NCI-H510A (cell line): ENCODE data around the gene ZRANB1.
"Not testable (repeated sequence)": the region's sequence is repeated elsewhere in the genome, so short reads cannot be mapped to it uniquely, and the experiment has no call there.

ENCODE experiments used
- DNase-seq: peaks from one replicate; lab custom pipeline; 2025; lab: John Stamatoyannopoulos, UW

Gene ZRANB1

GRCh38 chr10:124963866-124964720 is 22.2 kb downstream of the ZRANB1 start:
- DNase-seq = no peak

DNA sequence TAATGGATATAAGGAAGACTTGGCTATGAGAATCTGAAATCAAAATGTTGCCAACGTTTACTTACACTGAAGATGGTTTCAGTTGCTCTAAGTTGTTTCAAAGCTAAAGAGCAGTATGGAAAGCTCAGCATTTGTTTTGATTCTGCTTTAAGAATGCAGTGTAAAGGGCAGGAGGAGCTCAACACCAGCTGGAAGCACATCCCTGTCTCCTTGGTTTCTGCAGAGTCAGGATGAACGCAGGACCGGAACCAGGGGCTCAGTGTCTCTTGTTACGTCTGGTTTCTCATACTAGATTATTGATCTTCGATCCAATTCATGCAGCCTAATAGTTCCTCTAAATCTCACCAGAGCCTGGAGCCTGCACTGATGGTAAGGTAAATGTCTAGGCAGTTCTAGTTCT is 24.1 kb downstream of the ZRANB1 start:
- no peak for DNase-seq

GRCh38 chr10:124967255-124967654 is 25.3 kb downstream of the ZRANB1 start:
- no peak for DNase-seq

DNA sequence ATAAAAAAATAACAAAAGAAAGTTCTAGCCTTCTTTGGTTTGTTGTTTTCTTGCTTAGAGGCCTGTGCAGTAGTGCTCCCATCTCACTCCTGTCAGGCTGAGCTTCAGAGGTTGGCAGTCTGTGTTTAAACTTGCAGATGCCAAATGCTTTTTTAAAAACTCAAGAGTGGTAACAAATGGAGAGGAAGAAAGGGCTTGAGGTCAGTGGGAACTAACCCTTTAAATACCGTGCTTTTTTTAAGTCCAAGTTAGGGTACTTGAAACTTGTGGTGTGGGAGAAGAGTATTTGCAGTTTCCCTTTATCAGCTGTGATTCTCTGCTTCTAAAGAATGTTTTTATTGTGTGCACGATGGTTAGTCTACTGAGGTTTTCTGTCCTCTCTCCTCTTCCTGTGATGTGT is 29.4 kb downstream of the ZRANB1 start:
- DNase-seq = no peak

DNA sequence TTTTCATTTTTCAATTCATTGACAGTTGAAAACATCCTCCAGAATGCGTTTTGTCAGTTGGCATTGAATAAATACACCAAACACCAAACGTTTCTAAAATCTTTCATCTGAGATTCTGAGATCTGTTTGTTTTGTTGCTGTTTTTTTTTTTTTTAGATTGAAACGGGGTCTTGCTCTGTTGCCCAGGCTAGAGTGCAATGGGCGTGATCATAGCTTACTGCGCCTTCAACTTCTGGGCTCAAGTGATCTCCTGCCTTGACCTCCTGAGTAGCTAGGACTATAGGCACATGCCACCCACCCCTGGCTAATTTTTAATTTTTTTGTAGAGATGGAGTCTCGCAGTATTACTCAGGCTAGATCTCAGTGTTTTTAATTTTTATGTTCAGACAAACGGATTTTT is 30.7 kb downstream of the ZRANB1 start:
- no peak for DNase-seq

DNA sequence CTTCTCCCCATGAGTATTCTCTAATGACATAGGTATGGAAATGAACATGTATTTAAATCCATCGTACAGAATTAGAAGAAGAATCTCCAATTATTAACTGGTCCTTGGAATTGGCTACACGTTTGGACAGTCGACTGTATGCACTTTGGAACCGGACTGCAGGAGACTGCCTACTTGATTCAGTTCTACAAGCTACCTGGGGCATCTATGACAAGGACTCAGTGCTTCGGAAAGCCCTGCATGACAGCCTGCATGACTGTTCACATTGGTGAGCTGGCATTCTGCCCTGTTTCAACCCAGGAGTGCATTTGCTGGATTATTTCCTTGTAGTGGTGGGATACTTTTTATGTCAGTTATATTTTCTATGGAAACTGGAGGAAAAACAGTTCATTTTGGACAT is 32.2 kb downstream of the ZRANB1 start:
- no peak for DNase-seq

- DNase-seq = no peak
Observed at GRCh38 chr10:124975977-124976514, 34.1 kb downstream of the ZRANB1 start.

- DNase-seq = no peak
Observed at GRCh38 chr10:124977161-124977560, 35.2 kb downstream of the ZRANB1 start.

- DNase-seq = no peak
Observed at GRCh38 chr10:124977648-124978375, 35.9 kb downstream of the ZRANB1 start.

DNA sequence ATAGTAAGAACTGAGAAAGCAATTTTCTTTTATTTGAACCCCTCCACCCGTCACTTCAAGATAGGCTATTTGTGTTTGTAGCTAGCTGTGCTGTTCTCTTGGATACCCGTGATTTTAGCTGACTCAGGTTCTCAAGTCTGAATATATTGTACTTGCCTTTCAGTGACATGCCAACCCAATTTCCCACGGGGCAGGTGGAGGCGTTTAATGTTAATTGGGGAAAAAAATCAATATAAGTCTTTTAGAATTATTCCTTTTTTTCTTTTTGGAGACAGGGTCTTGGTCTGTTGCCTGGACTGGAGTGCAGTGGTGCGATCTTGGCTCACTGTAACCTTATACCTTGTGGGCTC is 36.4 kb downstream of the ZRANB1 start:
- DNase-seq = no peak

DNA sequence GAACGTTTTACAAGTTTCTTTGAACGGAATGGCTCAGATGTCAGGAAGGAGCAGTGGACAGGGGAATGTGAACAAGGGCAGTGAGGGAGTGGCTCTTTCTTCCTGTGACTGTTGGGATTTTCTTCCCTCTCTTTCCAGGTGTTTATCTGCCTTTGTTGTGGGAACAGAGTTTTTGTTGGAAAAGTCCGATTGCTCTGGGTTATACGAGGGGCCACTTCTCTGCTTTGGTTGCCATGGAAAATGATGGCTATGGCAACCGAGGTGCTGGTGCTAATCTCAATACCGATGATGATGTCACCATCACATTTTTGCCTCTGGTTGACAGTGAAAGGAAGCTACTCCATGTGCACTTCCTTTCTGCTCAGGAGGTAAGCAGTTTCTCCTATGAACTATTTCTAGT is 41.4 kb downstream of the ZRANB1 start:
- DNase-seq = no peak

DNA sequence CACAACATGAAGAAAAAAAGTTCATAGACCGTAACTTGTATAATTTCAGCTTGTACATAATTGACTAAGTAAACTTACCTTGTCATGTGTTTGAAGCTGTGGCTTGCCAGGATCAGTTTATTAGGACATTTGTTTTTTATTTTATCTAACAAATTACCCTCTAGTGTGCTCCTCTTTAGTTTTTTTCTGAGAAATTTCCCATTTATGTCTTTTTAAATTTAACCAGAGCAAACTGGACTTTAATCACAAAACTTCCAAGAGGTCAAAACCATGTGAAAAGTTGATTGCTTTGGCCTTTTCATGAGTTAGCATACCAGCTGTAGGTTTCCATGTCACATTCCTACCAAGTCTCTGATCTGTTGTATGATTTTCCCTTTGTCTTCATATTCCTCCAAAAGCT is 42.5 kb downstream of the ZRANB1 start:
- DNase-seq = no peak

- DNase-seq = no peak
Observed at GRCh38 chr10:124985162-124985561, 43.2 kb downstream of the ZRANB1 start.

DNA sequence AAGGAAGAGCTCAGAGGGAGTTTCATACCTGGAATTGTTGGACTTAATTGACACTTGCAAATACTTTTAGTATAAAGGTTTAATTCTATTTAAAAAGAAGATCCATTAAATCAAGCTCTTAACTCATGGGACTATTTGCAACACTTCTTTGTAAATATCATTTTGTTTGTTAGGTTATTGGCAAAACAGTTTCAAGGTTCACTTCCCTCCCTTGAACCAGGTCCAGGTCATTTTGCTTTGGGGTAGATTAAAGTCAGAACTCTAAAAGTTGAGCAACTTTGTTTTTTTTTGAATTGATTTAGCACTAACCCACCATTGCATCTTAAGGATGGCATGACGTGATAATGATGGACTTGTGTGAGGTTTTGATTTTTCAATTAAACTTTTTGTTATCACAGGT is 45.9 kb downstream of the ZRANB1 start:
- no peak for DNase-seq

GRCh38 chr10:124988753-124989152 is 46.8 kb downstream of the ZRANB1 start:
- not testable (repeated sequence) for DNase-seq

DNA sequence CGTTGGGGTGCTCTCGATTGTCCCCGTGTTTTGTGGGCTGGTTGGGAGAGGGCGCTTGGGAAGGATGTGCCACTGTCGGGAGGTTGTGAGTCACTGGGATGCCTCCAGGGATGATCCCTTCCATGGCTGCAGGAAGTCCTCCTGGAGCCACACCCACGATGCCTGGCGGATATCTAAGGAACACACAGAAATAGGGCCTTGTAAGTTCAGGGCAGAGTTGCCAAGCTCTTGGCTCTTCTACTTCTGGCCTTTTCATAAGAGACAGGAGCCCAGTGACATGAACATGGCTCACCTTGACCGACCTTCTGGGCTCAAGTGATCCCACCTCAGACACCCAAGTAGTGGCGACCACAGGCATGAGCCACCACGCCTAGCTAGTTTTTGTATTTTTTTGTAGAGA is 47.6 kb downstream of the ZRANB1 start:
- no peak for DNase-seq

GRCh38 chr10:124990671-124991625 is 49.0 kb downstream of the ZRANB1 start:
- DNase-seq = no peak

- no peak for DNase-seq
Observed at GRCh38 chr10:124991835-124992234, 49.9 kb downstream of the ZRANB1 start.

DNA sequence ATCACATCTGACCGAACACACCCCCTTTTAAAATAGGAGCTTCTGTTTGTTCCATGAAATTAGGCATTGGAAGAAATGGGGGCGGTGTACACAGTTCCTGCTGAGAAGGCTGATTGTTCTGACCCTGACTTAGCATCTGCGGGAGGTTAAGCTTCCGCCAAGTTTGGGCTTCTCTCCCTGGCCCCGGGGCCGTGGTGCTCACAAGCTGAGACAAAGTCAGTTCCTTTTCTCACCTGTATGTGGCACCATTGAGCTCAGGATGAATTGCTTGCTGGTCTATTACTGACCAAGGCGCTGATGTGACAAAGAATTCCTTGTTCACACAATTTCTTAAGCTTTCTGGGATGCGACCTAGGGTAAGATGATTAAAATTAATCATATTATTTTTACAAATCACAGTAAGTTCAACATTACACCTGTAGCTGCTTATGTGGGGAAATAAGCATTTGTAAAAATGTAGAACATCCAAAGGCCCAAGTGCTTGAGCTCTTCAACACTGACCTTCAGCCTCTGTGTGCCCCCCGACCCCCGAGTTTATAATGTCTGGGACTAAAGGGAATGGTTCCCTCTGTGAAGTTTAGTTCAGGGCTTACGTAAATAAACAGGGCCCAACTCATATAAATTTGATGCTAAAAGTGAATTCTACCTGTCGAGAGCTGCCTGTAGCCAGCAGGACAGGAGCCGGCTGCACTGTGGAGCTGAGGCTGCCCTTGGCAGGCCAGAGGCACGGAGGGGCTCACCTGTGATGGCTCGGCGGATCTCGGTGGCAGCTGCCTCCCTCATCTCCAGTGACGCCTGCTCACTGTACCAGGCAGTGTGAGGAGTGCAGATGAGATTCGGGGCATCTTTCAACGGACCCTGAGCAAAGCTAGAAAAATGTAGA is 50.8 kb downstream of the ZRANB1 start:
- DNase-seq = no peak

- no peak for DNase-seq
Observed at GRCh38 chr10:124993345-124993708, 51.4 kb downstream of the ZRANB1 start.
